A549 (cell line): ENCODE data around the gene EVX2. TPM values are rescaled to one million over a fixed set of nuclear protein-coding genes. Genes with fewer than 3 reads are reported as not detected.

Experiments used
- ATAC-seq, 2 experiments: fragments of 200-7000 bp in 1 of 2; fragments of >200 bp in 1 of 2; cut with Nextera tagmentation in 1 of 2; cut with Tn5 transposase in 1 of 2; 3 replicates each; pipeline versions ENCODE4 v1.8.0 to v1.9.1; 2018 to 2020; ENCODE audit warnings: mild to moderate bottlenecking in 1 of 2, moderate library complexity in 1 of 2
- CTCF ChIA-PET: fragments of 300-600 bp; sonication (Branson Sonifier 250); formaldehyde crosslinking; extraction: SDS; loops from one replicate; lab custom pipeline; 2021; ENCODE audit warnings: antibody characterized with exemption, inconsistent platforms; lab: Yijun Ruan, JAX
- POLR2A ChIA-PET: fragments of 350-600 bp; formaldehyde crosslinking; extraction: SDS; loops from one replicate; lab custom pipeline; 2021; ENCODE audit warnings: antibody characterized with exemption, inconsistent platforms; lab: Yijun Ruan, JAX
- DNase-seq, 2 experiments: peaks; one replicate each; pipeline versions ENCODE4 v3.0.0 to v3.0.0-alpha.2; 2011 to 2016; ENCODE audit warnings: low read depth in 1 of 2, low spot score in 1 of 2
- FAIRE-seq: peaks from 2 replicates; lab custom pipeline; 2011; peaks lifted over from hg19 to GRCh38; lab: Jason Lieb, UNC
- H3K27ac ChIP-seq, 2 experiments: fragments of >200 bp; sonication (Bioruptor Twin); formaldehyde crosslinking; 3 replicates each; pipeline ENCODE4 v1.5.1; 2016 to 2017
- H3K4me1 ChIP-seq: fragments of >200 bp; sonication (Bioruptor Twin); formaldehyde crosslinking; 3 replicates; pipeline ENCODE4 v1.6.1; 2016
- H3K4me2 ChIP-seq: fragments of >200 bp; sonication (Bioruptor Twin); formaldehyde crosslinking; 3 replicates; pipeline ENCODE4 v1.6.1; 2016
- H3K4me3 ChIP-seq: fragments of >200 bp; sonication (Bioruptor Twin); formaldehyde crosslinking; 3 replicates; pipeline ENCODE4 v1.5.1; 2016
- H3K9me3 ChIP-seq: fragments of >200 bp; sonication (Bioruptor Twin); formaldehyde crosslinking; 3 replicates; pipeline ENCODE4 v1.6.1; 2016
- CBX2 ChIP-seq: fragments of 200-600 bp; sonication (generic); IDR thresholded peaks from 2 replicates; pipeline ENCODE4 v1.6.1; 2016; ENCODE audit warnings: low read depth, mild to moderate bottlenecking, borderline replicate concordance
- CBX8 ChIP-seq: fragments of 200-600 bp; sonication (generic); IDR thresholded peaks from 2 replicates; pipeline ENCODE4 v1.6.1; 2016
- CEBPB ChIP-seq, 2 experiments: fragments of >200 bp in 1 of 2; sonication (Bioruptor Twin) in 1 of 2; formaldehyde crosslinking in 1 of 2; IDR thresholded peaks; 2 replicates each; pipeline ENCODE4 v1.6.1; 2012 to 2016
- CHD2 ChIP-seq: fragments of 150-350 bp; IDR thresholded peaks from 2 replicates; pipeline ENCODE4 v1.6.1; 2014; ENCODE audit warnings: low read length; ENCODE audit not compliant: partially characterized antibody
- CHD4 ChIP-seq: fragments of 200-600 bp; sonication (generic); IDR thresholded peaks from 2 replicates; pipeline ENCODE4 v1.6.1; 2016; ENCODE audit warnings: antibody characterized with exemption, mild to moderate bottlenecking, borderline replicate concordance
- E2F6 ChIP-seq: IDR thresholded peaks from 2 replicates; pipeline ENCODE4 v1.6.1; 2012; ENCODE audit warnings: low read depth, borderline replicate concordance
- EHMT2 ChIP-seq: fragments of 200-600 bp; sonication (generic); IDR thresholded peaks from 2 replicates; pipeline ENCODE4 v1.6.1; 2016; ENCODE audit warnings: antibody characterized with exemption, low read depth, mild to moderate bottlenecking, moderate library complexity
- EP300 ChIP-seq, 2 experiments: fragments of >200 bp; sonication (Bioruptor Twin); formaldehyde crosslinking; IDR thresholded peaks; 2 replicates in 1 of 2; 3 replicates in 1 of 2; pipeline ENCODE4 v1.6.1; 2016 to 2017
- FOSL2 ChIP-seq, 2 experiments: fragments of 450-650 bp in 1 of 2; fragments of >200 bp in 1 of 2; sonication (Bioruptor Twin) in 1 of 2; formaldehyde crosslinking; IDR thresholded peaks; 2 replicates each; pipeline versions ENCODE4 v1.5.0 to v1.6.1; 2016 to 2020; ENCODE audit warnings: mild to moderate bottlenecking in 1 of 2, moderate library complexity in 1 of 2
- FOXS1 ChIP-seq: fragments of 250-450 bp; sonication (Bioruptor Pico); IDR thresholded peaks from 2 replicates; pipeline ENCODE4 v1.5.0; 2020; ENCODE audit warnings: mild to moderate bottlenecking, moderate library complexity
- GATA3 ChIP-seq: IDR thresholded peaks from 2 replicates; pipeline ENCODE4 v1.6.1; 2012; ENCODE audit warnings: borderline replicate concordance
- HES2 ChIP-seq: fragments of >200 bp; sonication (Bioruptor Twin); formaldehyde crosslinking; IDR thresholded peaks from 2 replicates; pipeline ENCODE4 v1.6.1; 2016
- HEYL ChIP-seq: fragments of 250-450 bp; sonication (Bioruptor Pico); IDR thresholded peaks from 2 replicates; pipeline ENCODE4 v1.8.0; 2021; ENCODE audit warnings: mild to moderate bottlenecking, moderate library complexity
- HMGXB4 ChIP-seq: fragments of 250-450 bp; sonication (Bioruptor Pico); IDR thresholded peaks from 2 replicates; pipeline ENCODE4 v1.5.0; 2021; ENCODE audit warnings: mild to moderate bottlenecking, moderate library complexity, borderline replicate concordance
- HOXA7 ChIP-seq: fragments of 250-450 bp; sonication (Bioruptor Pico); IDR thresholded peaks from 2 replicates; pipeline ENCODE4 v1.5.0; 2020; ENCODE audit warnings: mild to moderate bottlenecking, moderate library complexity
- HOXB5 ChIP-seq: fragments of 250-450 bp; sonication (Bioruptor Pico); IDR thresholded peaks from 2 replicates; pipeline ENCODE4 v1.5.0; 2020; ENCODE audit warnings: mild to moderate bottlenecking, moderate library complexity
- NFE2L2 ChIP-seq: fragments of 150-350 bp; conservative IDR thresholded peaks from 2 replicates; pipeline ENCODE4 v1.6.1; 2014; ENCODE audit warnings: low read length
- NR3C1 ChIP-seq: fragments of >200 bp; sonication (Bioruptor Twin); formaldehyde crosslinking; IDR thresholded peaks from 3 replicates; pipeline ENCODE4 v1.6.1; 2017
- PBX3 ChIP-seq: IDR thresholded peaks from 2 replicates; pipeline ENCODE4 v1.6.1; 2012
- PHF8 ChIP-seq: fragments of 200-600 bp; sonication (generic); IDR thresholded peaks from 2 replicates; pipeline ENCODE4 v1.6.1; 2016; ENCODE audit warnings: low read depth, mild to moderate bottlenecking, antibody characterized with exemption, moderate library complexity, borderline replicate concordance
- POLR2A ChIP-seq: IDR thresholded peaks from 2 replicates; pipeline ENCODE4 v1.6.1; 2012; ENCODE audit warnings: mild to moderate bottlenecking, low read length
- POLR2AphosphoS2 ChIP-seq: conservative IDR thresholded peaks from 2 replicates; pipeline ENCODE4 v1.6.1; 2012; ENCODE audit warnings: low read length, improper control_type of control experiment, inconsistent platforms
- RCOR1 ChIP-seq: fragments of 150-350 bp; IDR thresholded peaks from 2 replicates; pipeline ENCODE4 v1.6.1; 2014; ENCODE audit warnings: antibody characterized with exemption, low read length, low read depth
- REST ChIP-seq: fragments of 200-600 bp; sonication (generic); IDR thresholded peaks from 2 replicates; pipeline ENCODE4 v1.6.1; 2016; ENCODE audit warnings: antibody characterized with exemption, mild to moderate bottlenecking, moderate library complexity
- SREBF2 ChIP-seq: fragments of 450-650 bp; IDR thresholded peaks from 2 replicates; pipeline ENCODE4 v1.6.1; 2014; ENCODE audit warnings: mild to moderate bottlenecking, moderate library complexity
- TFCP2L1 ChIP-seq: fragments of 250-450 bp; sonication (Bioruptor Pico); IDR thresholded peaks from 2 replicates; pipeline ENCODE4 v1.5.0; 2021; ENCODE audit warnings: mild to moderate bottlenecking
- TP53 ChIP-seq: fragments of 250-450 bp; sonication (Bioruptor Pico); IDR thresholded peaks from 2 replicates; pipeline ENCODE4 v1.5.0; 2021; ENCODE audit warnings: mild to moderate bottlenecking, moderate library complexity
- USF2 ChIP-seq: fragments of 450-650 bp; IDR thresholded peaks from 2 replicates; pipeline ENCODE4 v1.6.1; 2014; ENCODE audit warnings: antibody characterized with exemption
- WGBS: methylation state at CpG from one replicate; pipeline ENCODE4 v1.1.6; 2017; ENCODE audit errors: missing lambda C conversion rate; 5-methylcytosine and 5-hydroxymethylcytosine counted together
- polyA plus RNA-seq, 4 experiments: library from polyadenylated mRNA; depleted of rRNA in 3 of 4; stranded (reverse); fragments of >200 nt; fragmentation: RNase III in 1 of 4; extraction: RNeasy Plus Mini Kit Qiagen cat#74134 plus additional on column Dnase treatment in 1 of 4; gene quantifications; 2 replicates in 3 of 4; 3 replicates in 1 of 4; pipeline ENCODE4 v1.2.3, GENCODE V29; 2011 to 2017

The EVX2 gene
- polyA plus RNA-seq, 2 of the 4 experiments (the other 2 are of a cell fraction), result 0.03 TPM; not detected in 1

- CTCF ChIA-PET, result interaction anchor here (1.0 to 2.3 kb wide), 7 partner anchors 9 to 419 kb away, joined by 3 to 9 read pairs (median 3); no protein-coding TSS in a partner anchor
- FAIRE-seq, result no peak
- no peak for DNase-seq
- peak; percentile 6 to 50; a peak in 3 of 6 replicates for ATAC-seq
- 75% methylated on average over 25 of the region's 25 CpGs for WGBS
- TF ChIP-seq E2F6 (no peak), RCOR1 (no peak), CBX8 (no peak), CEBPB (IDR thresholded peaks at IDR 0.05) (no peak), PHF8 (no peak), SREBF2 (no peak), HOXA7 (CRISPR knock-in tag) (no peak), CHD2 (no peak), PBX3 (no peak), NFE2L2 (no peak), CBX2 (no peak), FOXS1 (CRISPR knock-in tag) (no peak), HMGXB4 (CRISPR knock-in tag) (no peak)
- TF ChIP-seq, all 56 proteins: peak for 0
- POLR2A ChIA-PET, result interaction anchor here (1.2 kb wide), 1 partner anchor 164 kb away, joined by 3 read pairs; the partner anchor contains the start of gene MTX2
- peak overlapping the region; percentile 97 for H3K4me2 ChIP-seq
- H3K4me3 ChIP-seq, result peak overlapping the region; percentile 56
- H3K27ac ChIP-seq, result peak overlapping the region; percentile 72 to 90
- peaks cover 30% of the 10 kb centered on the region for H3K4me1 ChIP-seq
- no peaks in the 10 kb centered on the region for H3K9me3 ChIP-seq
Measured at GRCh38 chr2:176105078-176105729, 21.4 kb upstream of the EVX2 start.

- peak; percentile 62 to 82 for DNase-seq
- WGBS, result 12% methylated on average over 40 of the region's 56 CpGs
- H3K27ac ChIP-seq, result peak overlapping the region; percentile 72 to 90
- FAIRE-seq, result no peak
- ATAC-seq, result peak; percentile 52 to 80
- H3K4me3 ChIP-seq, result peak overlapping the region; percentile 56
- H3K4me1 ChIP-seq, result peaks cover 30% of the 10 kb centered on the region
- peak overlapping the region; percentile 97 for H3K4me2 ChIP-seq
- no peaks in the 10 kb centered on the region for H3K9me3 ChIP-seq
- ChIA-PET CTCF (interaction anchor here (0.6 to 2.3 kb wide), 13 partner anchors 8 to 888 kb away, joined by 3 to 9 read pairs (median 3); no protein-coding TSS in a partner anchor), POLR2A (interaction anchor here (0.6 to 1.2 kb wide), 4 partner anchors 103 to 1160 kb away, joined by 3 to 5 read pairs (median 3); partner anchors contain the start of genes LNPK, MTX2 and NFE2L2)
- TF ChIP-seq HEYL (CRISPR knock-in tag) (no peak), USF2 (no peak), TFCP2L1 (CRISPR knock-in tag) (no peak), EP300 (IDR thresholded peaks at IDR 0.05) (no peak), HES2 (no peak), POLR2A (no peak), NR3C1 (no peak), POLR2AphosphoS2 (no peak), REST (no peak), TP53 (CRISPR knock-in tag) (no peak), GATA3 (peak; percentile 57; the same call in 1 of the 2 replicates), HOXB5 (CRISPR knock-in tag) (no peak; the same call in 1 of the 2 replicates), EHMT2 (no peak), FOSL2 (IDR thresholded peaks at IDR 0.05) (0 out of 2 replicates have a peak, but pooled peaks have one; percentile 14), FOSL2 (CRISPR knock-in tag; IDR thresholded peaks at IDR 0.05) (peak; percentile 57), CHD4 (no peak)
Measured at GRCh38 chr2:176104316-176105077, 20.7 kb upstream of the EVX2 start.
